GM21390 (cell line): Measurements from ENCODE around the gene HEY2.
A peak's percentile ranks its signal among the peaks of the same experiment; 100 is the strongest.
"Not testable (repeated sequence)": the region's sequence is repeated elsewhere in the genome, so short reads cannot be mapped to it uniquely, and the experiment has no call there.

Source experiments
- ATAC-seq: cut with Tn5 transposase; IDR thresholded peaks from one replicate; pipeline ENCODE4 v1.9.1; 2021; ENCODE audit not compliant: unreplicated experiment

Gene HEY2

GRCh38 chr6:125794342-125795137 lies 45.1 kb downstream of the HEY2 start:
- no peak for ATAC-seq

- ATAC-seq = no peak
Measured at GRCh38 chr6:125795301-125795700, 45.9 kb downstream of the HEY2 start.

GRCh38 chr6:125797120-125797885 lies 47.9 kb downstream of the HEY2 start:
- ATAC-seq = no peak

GRCh38 chr6:125797886-125798444 lies 48.5 kb downstream of the HEY2 start:
- no peak for ATAC-seq

GRCh38 chr6:125798734-125799508 lies 49.5 kb downstream of the HEY2 start:
- peak; percentile 83 for ATAC-seq

- ATAC-seq = no peak
Measured at GRCh38 chr6:125802383-125802782, 53.0 kb downstream of the HEY2 start.

- peak; percentile 16 for ATAC-seq
Measured at GRCh38 chr6:125802943-125803377, 53.5 kb downstream of the HEY2 start.

- peak; percentile 56 for ATAC-seq
Measured at GRCh38 chr6:125804264-125804663, 54.8 kb downstream of the HEY2 start.

GRCh38 chr6:125804866-125805425 lies 55.5 kb downstream of the HEY2 start:
- not testable (repeated sequence) for ATAC-seq

GRCh38 chr6:125806813-125807212 lies 57.4 kb downstream of the HEY2 start:
- no peak for ATAC-seq

GRCh38 chr6:125807293-125807692 lies 57.9 kb downstream of the HEY2 start:
- ATAC-seq = peak; percentile 31

- peak; percentile 23 for ATAC-seq
Measured at GRCh38 chr6:125808060-125808459, 58.6 kb downstream of the HEY2 start.

GRCh38 chr6:125808591-125808990 lies 59.2 kb downstream of the HEY2 start:
- no peak for ATAC-seq

- no peak for ATAC-seq
Measured at GRCh38 chr6:125809570-125810170, 60.2 kb downstream of the HEY2 start.

GRCh38 chr6:125810445-125810844 lies 61.0 kb downstream of the HEY2 start:
- no peak for ATAC-seq
